GM12874 (cell line): ENCODE results near the gene WHRN.

Source experiments
- TF ChIP-seq, protein P1 (sequence below): IDR thresholded peaks from 2 replicates; pipeline ENCODE4 v1.5.1; 2011; ENCODE audit warnings: low read depth, mild to moderate bottlenecking, control low read depth, low read length, moderate library complexity; ENCODE audit not compliant: insufficient read depth

WHRN gene

GRCh38 chr9:114505187-114506081, at the start of gene WHRN:
Gene WHRN, minus strand, starts transcription at chr9:114505473. Its CDS starts 672 bp downstream, at chr9:114504801.
- TF ChIP-seq, protein P1, sequence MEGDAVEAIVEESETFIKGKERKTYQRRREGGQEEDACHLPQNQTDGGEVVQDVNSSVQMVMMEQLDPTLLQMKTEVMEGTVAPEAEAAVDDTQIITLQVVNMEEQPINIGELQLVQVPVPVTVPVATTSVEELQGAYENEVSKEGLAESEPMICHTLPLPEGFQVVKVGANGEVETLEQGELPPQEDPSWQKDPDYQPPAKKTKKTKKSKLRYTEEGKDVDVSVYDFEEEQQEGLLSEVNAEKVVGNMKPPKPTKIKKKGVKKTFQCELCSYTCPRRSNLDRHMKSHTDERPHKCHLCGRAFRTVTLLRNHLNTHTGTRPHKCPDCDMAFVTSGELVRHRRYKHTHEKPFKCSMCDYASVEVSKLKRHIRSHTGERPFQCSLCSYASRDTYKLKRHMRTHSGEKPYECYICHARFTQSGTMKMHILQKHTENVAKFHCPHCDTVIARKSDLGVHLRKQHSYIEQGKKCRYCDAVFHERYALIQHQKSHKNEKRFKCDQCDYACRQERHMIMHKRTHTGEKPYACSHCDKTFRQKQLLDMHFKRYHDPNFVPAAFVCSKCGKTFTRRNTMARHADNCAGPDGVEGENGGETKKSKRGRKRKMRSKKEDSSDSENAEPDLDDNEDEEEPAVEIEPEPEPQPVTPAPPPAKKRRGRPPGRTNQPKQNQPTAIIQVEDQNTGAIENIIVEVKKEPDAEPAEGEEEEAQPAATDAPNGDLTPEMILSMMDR: no peak

DNA sequence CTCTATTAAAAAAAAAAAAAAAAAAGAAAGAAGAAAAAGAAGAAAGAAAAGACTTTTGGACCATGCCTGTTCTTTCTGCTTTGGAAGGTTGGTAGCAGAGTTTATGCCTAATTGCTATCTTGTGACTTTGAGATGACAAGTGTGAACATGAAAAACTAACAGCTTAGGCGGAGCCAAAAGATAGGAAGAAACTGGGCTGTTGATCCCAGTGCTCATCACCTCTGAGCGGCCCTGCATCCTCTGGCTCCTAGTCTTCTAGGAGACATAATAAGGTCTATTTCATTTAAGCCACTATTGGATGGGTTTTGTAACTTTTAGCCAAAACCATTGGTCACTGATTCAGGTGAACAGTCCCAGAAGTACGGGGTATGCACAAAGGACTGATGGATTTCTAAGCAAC, 47.9 kb upstream of the WHRN start:
- TF ChIP-seq, protein P1: no peak

GRCh38 chr9:114552706-114553105, 47.4 kb upstream of the WHRN start:
- TF ChIP-seq, protein P1: no peak

GRCh38 chr9:114551750-114552685, 46.7 kb upstream of the WHRN start:
- TF ChIP-seq, protein P1: no peak

DNA sequence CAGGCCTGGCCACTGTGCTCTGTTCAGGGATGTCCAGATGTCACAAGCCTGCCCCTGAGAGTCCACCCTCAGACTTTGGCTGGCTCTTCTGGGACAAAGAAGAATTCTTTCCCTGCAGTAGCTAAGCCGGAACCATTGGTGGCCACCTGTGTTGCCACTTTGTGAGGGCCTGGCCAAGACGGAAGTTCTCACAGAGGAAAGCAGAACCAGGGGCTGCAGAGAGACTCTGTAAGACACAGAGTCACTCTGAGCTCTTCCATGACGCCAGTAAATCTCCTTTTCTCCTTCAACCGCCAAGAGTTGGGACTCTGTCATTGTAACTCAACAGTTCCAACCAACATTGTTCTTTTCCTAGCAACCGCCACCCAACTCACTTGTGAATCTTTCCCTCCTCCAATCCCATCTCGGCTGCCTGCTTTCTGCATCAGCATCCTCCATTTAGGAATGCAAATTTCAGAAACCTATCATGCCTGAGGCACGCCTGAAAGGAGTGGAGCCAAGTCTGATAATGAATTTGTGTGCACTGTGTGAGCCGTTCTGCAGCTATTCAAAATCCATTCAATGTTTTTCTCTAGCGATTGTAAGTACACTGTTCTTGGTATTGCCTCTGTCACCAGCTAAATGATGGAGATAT, 44.5 kb upstream of the WHRN start:
- TF ChIP-seq, protein P1: no peak

DNA sequence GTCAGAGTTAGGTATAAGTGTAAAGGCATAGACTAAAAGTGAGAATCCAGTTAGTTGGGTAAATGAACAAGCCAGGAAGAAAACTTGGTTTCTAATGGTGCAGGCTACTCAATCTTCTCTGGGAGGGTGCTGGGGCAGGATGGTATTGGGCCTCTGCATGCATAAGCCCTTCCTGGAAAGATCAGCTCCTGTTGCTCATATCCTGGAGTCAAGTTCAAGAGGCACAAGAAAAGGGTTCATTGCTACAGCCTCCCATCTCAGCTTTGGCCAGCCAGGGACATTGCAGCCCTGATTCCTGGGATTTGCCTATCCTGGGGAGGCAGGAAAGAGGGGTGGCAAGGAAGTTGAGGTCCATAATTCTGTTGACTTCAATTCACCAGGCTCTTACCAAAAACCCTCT, 41.6 kb upstream of the WHRN start:
- TF ChIP-seq, protein P1: no peak

GRCh38 chr9:114545055-114545454, 39.8 kb upstream of the WHRN start:
- TF ChIP-seq, protein P1: no peak
